Body of pancreas (tissue), 4 donors: Measurements from ENCODE around the gene FARS2.

Source experiments
- POLR2A ChIP-seq, 3 donors: fragments of 450-650 bp; IDR thresholded peaks; one replicate each; pipeline ENCODE4 v1.6.1; 2016; ENCODE audit warnings: antibody characterized with exemption in 3 of 3, mild to moderate bottlenecking in 2 of 3
- TF ChIP-seq, protein P1 (sequence below), 7 experiments: fragments of 450-650 bp in 4 of 7; fragments of 200-600 bp in 3 of 7; sonication (generic) in 3 of 7; IDR thresholded peaks; one replicate each; pipeline ENCODE4 v1.5.1; 2016 to 2019; ENCODE audit warnings: antibody characterized with exemption in 7 of 7

DNA sequence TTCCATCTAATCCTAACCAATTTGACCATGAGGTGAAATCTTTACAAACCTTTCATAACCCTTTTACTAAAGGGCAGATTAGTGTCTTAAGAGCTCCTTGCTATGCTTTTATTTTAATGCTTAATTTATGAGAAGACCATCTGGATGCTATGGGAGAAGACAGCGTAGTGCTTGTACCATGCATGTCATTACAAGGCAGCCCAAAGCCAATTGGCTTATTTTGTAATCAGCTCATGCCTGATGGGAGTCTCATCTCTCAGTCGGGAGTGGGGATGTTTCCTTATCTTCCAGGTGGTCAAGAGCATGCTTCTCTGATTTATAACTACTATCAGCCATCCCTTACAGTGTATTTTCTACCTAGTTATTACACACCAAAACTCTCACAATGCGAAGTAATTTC is 304.7 kb downstream of the FARS2 start:
- no peak for TF ChIP-seq POLR2A (IDR thresholded peaks at IDR 0.05)
- TF ChIP-seq, protein P1, sequence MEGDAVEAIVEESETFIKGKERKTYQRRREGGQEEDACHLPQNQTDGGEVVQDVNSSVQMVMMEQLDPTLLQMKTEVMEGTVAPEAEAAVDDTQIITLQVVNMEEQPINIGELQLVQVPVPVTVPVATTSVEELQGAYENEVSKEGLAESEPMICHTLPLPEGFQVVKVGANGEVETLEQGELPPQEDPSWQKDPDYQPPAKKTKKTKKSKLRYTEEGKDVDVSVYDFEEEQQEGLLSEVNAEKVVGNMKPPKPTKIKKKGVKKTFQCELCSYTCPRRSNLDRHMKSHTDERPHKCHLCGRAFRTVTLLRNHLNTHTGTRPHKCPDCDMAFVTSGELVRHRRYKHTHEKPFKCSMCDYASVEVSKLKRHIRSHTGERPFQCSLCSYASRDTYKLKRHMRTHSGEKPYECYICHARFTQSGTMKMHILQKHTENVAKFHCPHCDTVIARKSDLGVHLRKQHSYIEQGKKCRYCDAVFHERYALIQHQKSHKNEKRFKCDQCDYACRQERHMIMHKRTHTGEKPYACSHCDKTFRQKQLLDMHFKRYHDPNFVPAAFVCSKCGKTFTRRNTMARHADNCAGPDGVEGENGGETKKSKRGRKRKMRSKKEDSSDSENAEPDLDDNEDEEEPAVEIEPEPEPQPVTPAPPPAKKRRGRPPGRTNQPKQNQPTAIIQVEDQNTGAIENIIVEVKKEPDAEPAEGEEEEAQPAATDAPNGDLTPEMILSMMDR (IDR thresholded peaks at IDR 0.05), result no peak
